Measurements from ENCODE around the gene TBC1D22A. TPM values are rescaled to one million over a fixed set of nuclear protein-coding genes. Genes with fewer than 3 reads are reported as not detected.

Gene TBC1D22A
- total RNA-seq, 2 experiments from 2014 or later = 22.3 to 43.9 TPM

DNA sequence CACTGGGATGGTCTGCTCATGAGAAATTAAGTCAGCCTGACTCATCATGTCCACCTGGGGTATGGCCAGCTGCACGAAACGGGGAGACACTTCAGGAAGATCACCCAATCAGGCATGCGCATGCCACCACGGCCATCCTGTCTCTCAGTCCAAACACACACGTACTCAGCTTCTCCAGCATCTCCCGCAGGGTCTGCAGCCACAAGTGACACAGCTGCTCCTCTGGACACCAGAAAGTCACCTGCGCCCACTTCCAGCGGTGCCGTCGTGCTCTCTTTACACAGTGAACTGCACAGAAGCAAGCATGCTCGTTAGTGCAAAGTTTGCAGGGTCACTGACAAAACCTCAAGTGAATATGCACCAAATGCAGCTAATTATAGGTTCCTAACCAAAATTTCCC is 42.5 kb upstream of the TBC1D22A start:
- POLR2A ChIA-PET = interaction anchor here (0.6 kb wide), 1 partner anchor 10 kb away, joined by 3 read pairs; no protein-coding TSS in a partner anchor
- BruUV-seq (replicated peaks) = no TSS peak
- CTCF ChIA-PET (ENCODE audit: unreplicated experiment) = interaction anchor here (0.6 kb wide), 1 partner anchor 21 kb away, joined by 4 read pairs; no protein-coding TSS in a partner anchor

DNA sequence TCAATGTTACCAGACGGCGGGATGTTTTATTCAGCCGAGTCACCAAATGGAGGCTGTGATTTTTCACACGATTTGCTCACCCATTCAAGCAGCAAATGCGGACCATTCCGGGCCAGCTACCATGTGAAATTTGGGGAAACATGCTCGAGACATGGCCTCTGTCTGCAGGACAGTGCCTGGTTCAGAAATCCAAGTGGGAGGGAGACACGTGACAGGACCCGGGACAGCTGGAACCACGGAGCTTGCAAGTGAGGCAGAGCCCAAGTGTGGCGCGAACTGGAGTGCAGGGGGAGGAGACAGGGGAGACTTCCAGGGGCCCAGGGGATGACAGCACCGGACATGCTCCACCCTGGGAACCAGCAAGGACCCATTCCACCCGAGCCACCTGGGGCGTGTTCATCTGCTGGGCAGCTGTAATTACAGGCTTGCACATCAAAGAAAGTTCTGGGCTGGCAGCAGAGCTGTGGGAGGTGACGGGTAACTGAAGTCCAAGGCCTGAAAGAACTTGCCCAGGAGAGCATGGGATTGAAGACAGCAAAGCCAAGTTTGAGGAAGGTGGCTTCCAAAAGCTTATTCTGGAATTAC is 40.9 kb upstream of the TBC1D22A start:
- H3K9me2 ChIP-seq (ENCODE audit: insufficient read depth, low read length) = no peaks in the 10 kb centered on the region
- CTCF ChIA-PET (ENCODE audit: unreplicated experiment) = no interaction called here
- H3K27ac ChIP-seq (ENCODE audit: low read depth, low read length, poor library complexity, severe bottlenecking) = no peak overlapping the region
- no peaks in the 10 kb centered on the region for H3K79me2 ChIP-seq (ENCODE audit: insufficient read depth, low read depth, low read length)
- TF ChIP-seq, protein P1, sequence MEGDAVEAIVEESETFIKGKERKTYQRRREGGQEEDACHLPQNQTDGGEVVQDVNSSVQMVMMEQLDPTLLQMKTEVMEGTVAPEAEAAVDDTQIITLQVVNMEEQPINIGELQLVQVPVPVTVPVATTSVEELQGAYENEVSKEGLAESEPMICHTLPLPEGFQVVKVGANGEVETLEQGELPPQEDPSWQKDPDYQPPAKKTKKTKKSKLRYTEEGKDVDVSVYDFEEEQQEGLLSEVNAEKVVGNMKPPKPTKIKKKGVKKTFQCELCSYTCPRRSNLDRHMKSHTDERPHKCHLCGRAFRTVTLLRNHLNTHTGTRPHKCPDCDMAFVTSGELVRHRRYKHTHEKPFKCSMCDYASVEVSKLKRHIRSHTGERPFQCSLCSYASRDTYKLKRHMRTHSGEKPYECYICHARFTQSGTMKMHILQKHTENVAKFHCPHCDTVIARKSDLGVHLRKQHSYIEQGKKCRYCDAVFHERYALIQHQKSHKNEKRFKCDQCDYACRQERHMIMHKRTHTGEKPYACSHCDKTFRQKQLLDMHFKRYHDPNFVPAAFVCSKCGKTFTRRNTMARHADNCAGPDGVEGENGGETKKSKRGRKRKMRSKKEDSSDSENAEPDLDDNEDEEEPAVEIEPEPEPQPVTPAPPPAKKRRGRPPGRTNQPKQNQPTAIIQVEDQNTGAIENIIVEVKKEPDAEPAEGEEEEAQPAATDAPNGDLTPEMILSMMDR (conservative IDR thresholded peaks at IDR 0.05; ENCODE audit: low read length) = no peak
- no peak for TF ChIP-seq EZH2phosphoT487 (IDR thresholded peaks at IDR 0.05; ENCODE audit: borderline replicate concordance, low read depth, low read length)
- no peak overlapping the region for H3K4me2 ChIP-seq (ENCODE audit: low read length)
- H3K9me3 ChIP-seq (ENCODE audit: low read length) = no peaks in the 10 kb centered on the region
- no peak overlapping the region for H3K4me3 ChIP-seq (ENCODE audit: low read depth, low read length, poor library complexity, severe bottlenecking)
- H3K4me1 ChIP-seq (ENCODE audit: insufficient read depth, low read length, poor library complexity, severe bottlenecking) = no peaks in the 10 kb centered on the region
- BruUV-seq (replicated peaks) = no TSS peak
- no peak overlapping the region for H2AFZ ChIP-seq (ENCODE audit: low read length)
- POLR2A ChIA-PET = interaction anchor here (0.6 kb wide), 1 partner anchor 444 kb away, joined by 3 read pairs; no protein-coding TSS in a partner anchor
- peaks cover 33% of the 10 kb centered on the region; the same call in 1 of the 2 replicates for H3K36me3 ChIP-seq (ENCODE audit: insufficient read depth, low read length)
- intact Hi-C loops (cut with micrococcal nuclease; ENCODE audit: unreplicated experiment) = no loop called here
- no peaks in the 10 kb centered on the region for H4K20me1 ChIP-seq (ENCODE audit: insufficient read depth, low read length)
- DNase-seq (ENCODE audit: low spot score) = no peak

More for the DNA sequence above, 42.5 kb upstream of the TBC1D22A start:
- Histone ChIP-seq H3K9me2 (ENCODE audit: insufficient read depth, low read length) (no peaks in the 10 kb centered on the region), H3K4me2 (ENCODE audit: low read length) (no peak overlapping the region), H3K9me3 (ENCODE audit: low read length) (no peaks in the 10 kb centered on the region), H3K4me3 (ENCODE audit: low read depth, low read length, poor library complexity, severe bottlenecking) (no peak overlapping the region), H3K79me2 (ENCODE audit: insufficient read depth, low read depth, low read length) (no peaks in the 10 kb centered on the region), H2AFZ (ENCODE audit: low read length) (no peak overlapping the region), H3K27ac (ENCODE audit: low read depth, low read length, poor library complexity, severe bottlenecking) (no peak overlapping the region), H4K20me1 (ENCODE audit: insufficient read depth, low read length) (no peaks in the 10 kb centered on the region), H3K36me3 (ENCODE audit: insufficient read depth, low read length) (peaks cover 33% of the 10 kb centered on the region; the same call in 1 of the 2 replicates), H3K4me1 (ENCODE audit: insufficient read depth, low read length, poor library complexity, severe bottlenecking) (no peaks in the 10 kb centered on the region)
- no peak for DNase-seq (ENCODE audit: low spot score)
- intact Hi-C loops (cut with micrococcal nuclease; ENCODE audit: unreplicated experiment) = no loop called here
- no peak for TF ChIP-seq EZH2phosphoT487 (IDR thresholded peaks at IDR 0.05; ENCODE audit: borderline replicate concordance, low read depth, low read length)
- TF ChIP-seq, protein P1 (conservative IDR thresholded peaks at IDR 0.05; ENCODE audit: low read length) = no peak

DNA sequence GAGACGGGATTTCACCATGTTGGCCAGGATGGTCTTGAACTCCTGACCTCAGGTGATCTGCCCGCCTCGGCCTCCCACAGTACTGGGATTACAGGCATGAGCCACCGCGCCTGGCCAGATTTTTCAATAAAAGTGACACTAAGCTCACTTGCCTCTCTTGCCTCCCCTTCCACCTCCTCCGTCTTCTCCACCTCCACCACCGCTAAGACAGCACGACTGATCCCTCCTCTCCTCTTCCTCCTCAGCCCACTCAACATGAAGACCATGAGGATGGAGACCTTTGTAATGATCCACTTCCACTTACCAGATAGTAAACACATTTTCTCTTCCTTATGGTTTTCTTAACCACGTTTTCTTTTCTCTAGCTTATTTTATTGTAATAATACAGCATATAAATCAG is 38.6 kb upstream of the TBC1D22A start:
- no peaks in the 10 kb centered on the region for H3K9me2 ChIP-seq (ENCODE audit: insufficient read depth, low read length)
- H3K9me3 ChIP-seq (ENCODE audit: low read length) = no peaks in the 10 kb centered on the region
- POLR2A ChIA-PET = no interaction called here
- H3K4me1 ChIP-seq (ENCODE audit: insufficient read depth, low read length, poor library complexity, severe bottlenecking) = peaks cover 3% of the 10 kb centered on the region
- H3K79me2 ChIP-seq (ENCODE audit: insufficient read depth, low read depth, low read length) = no peaks in the 10 kb centered on the region
- H3K4me2 ChIP-seq (ENCODE audit: low read length) = no peak overlapping the region
- CTCF ChIA-PET (ENCODE audit: unreplicated experiment) = no interaction called here
- peaks cover 18% of the 10 kb centered on the region; the same call in 1 of the 2 replicates for H3K36me3 ChIP-seq (ENCODE audit: insufficient read depth, low read length)
- TF ChIP-seq, protein P1 (conservative IDR thresholded peaks at IDR 0.05; ENCODE audit: low read length) = no peak
- no peak for TF ChIP-seq EZH2phosphoT487 (IDR thresholded peaks at IDR 0.05; ENCODE audit: borderline replicate concordance, low read depth, low read length)
- DNase-seq (ENCODE audit: low spot score) = no peak
- no TSS peak for BruUV-seq (replicated peaks)
- no peak overlapping the region for H3K4me3 ChIP-seq (ENCODE audit: low read depth, low read length, poor library complexity, severe bottlenecking)
- intact Hi-C loops (cut with micrococcal nuclease; ENCODE audit: unreplicated experiment) = no loop called here
- no peaks in the 10 kb centered on the region for H4K20me1 ChIP-seq (ENCODE audit: insufficient read depth, low read length)
- H3K27ac ChIP-seq (ENCODE audit: low read depth, low read length, poor library complexity, severe bottlenecking) = no peak overlapping the region
- H2AFZ ChIP-seq (ENCODE audit: low read length) = no peak overlapping the region

Measured in OCI-LY7 (cell line).